K562 (cell line): ENCODE measurements around the gene GGNBP2. TPM values are rescaled to one million over a fixed set of nuclear protein-coding genes. Genes with fewer than 3 reads are reported as not detected.

Experiments used
- BHLHE40 ChIP-seq: IDR thresholded peaks from 2 replicates; pipeline ENCODE4 v1.6.1; 2011; ENCODE audit warnings: low read length, improper control_type of control experiment
- CREBBP ChIP-seq: IDR thresholded peaks from one replicate; pipeline ENCODE4 v1.6.1; 2012; ENCODE audit warnings: low read depth, mild to moderate bottlenecking, control low read depth, inconsistent platforms, low read length
- DDX20 ChIP-seq: fragments of 450-650 bp; IDR thresholded peaks from 2 replicates; pipeline ENCODE4 v1.6.1; 2016; ENCODE audit warnings: missing genetic modification characterization, low read depth, mild to moderate bottlenecking, missing compliant biosample characterization, moderate library complexity
- EZH2 ChIP-seq: IDR thresholded peaks from 2 replicates; pipeline ENCODE4 v1.6.1; 2012; ENCODE audit warnings: low read depth, mild to moderate bottlenecking, inconsistent platforms, low read length, borderline replicate concordance
- GABPB2 ChIP-seq: fragments of 250-450 bp; sonication (Bioruptor Pico); conservative IDR thresholded peaks from 2 replicates; pipeline ENCODE4 v1.5.1; 2021; ENCODE audit warnings: mild to moderate bottlenecking
- HSF4 ChIP-seq: fragments of 250-450 bp; sonication (Bioruptor Pico); IDR thresholded peaks from 2 replicates; pipeline ENCODE4 v2.1.2; 2022; ENCODE audit warnings: mild to moderate bottlenecking, moderate library complexity, borderline replicate concordance
- KAT8 ChIP-seq: fragments of 450-650 bp; IDR thresholded peaks from 2 replicates; pipeline ENCODE4 v1.6.1; 2016; ENCODE audit warnings: low read depth, mild to moderate bottlenecking
- L3MBTL2 ChIP-seq: fragments of 450-650 bp; IDR thresholded peaks from 2 replicates; pipeline ENCODE4 v1.6.1; 2016; ENCODE audit warnings: mild to moderate bottlenecking, moderate library complexity
- MTA2 ChIP-seq: fragments of 450-650 bp; IDR thresholded peaks from 2 replicates; pipeline ENCODE4 v1.6.1; 2016; ENCODE audit warnings: low read depth
- MXD1 ChIP-seq: fragments of 250-450 bp; sonication (Bioruptor Pico); IDR thresholded peaks from 2 replicates; pipeline ENCODE4 v1.8.0; 2021; ENCODE audit warnings: borderline replicate concordance, mild to moderate bottlenecking, moderate library complexity; ENCODE audit not compliant: poor library complexity, severe bottlenecking
- NR1H2 ChIP-seq: sonication (generic); formaldehyde crosslinking; IDR thresholded peaks from 2 replicates; pipeline ENCODE4 v1.4.0; 2020; ENCODE audit warnings: mild to moderate bottlenecking, missing genetic modification reagents
- NR2F6 ChIP-seq: fragments of 450-650 bp; formaldehyde crosslinking; IDR thresholded peaks from 2 replicates; pipeline ENCODE4 v1.4.0; 2020; ENCODE audit warnings: mild to moderate bottlenecking
- NRF1 ChIP-seq, 2 experiments: fragments of 450-650 bp; IDR thresholded peaks in 1 of 2; conservative IDR thresholded peaks in 1 of 2; 2 replicates each; pipeline ENCODE4 v1.6.1; 2014; ENCODE audit warnings: mild to moderate bottlenecking in 2 of 2
- PHTF2 ChIP-seq: fragments of 250-450 bp; sonication (Bioruptor Pico); IDR thresholded peaks from 2 replicates; pipeline ENCODE4 v1.5.0; 2021; ENCODE audit warnings: mild to moderate bottlenecking
- POLR2A ChIP-seq: fragments of 450-650 bp; conservative IDR thresholded peaks from 2 replicates; pipeline ENCODE4 v1.6.1; 2016
- POLR2G ChIP-seq: fragments of 200-400 bp; formaldehyde crosslinking; IDR thresholded peaks from 2 replicates; pipeline ENCODE4 v1.6.1; 2017; ENCODE audit warnings: low read depth, mild to moderate bottlenecking, antibody characterized with exemption, low read length, moderate library complexity
- PYGO2 ChIP-seq: fragments of 450-650 bp; IDR thresholded peaks from 2 replicates; pipeline ENCODE4 v1.6.1; 2016; ENCODE audit warnings: mild to moderate bottlenecking, missing genetic modification characterization, moderate library complexity, missing compliant biosample characterization
- SIRT6 ChIP-seq: IDR thresholded peaks from one replicate; pipeline ENCODE4 v1.6.1; 2012; ENCODE audit warnings: low read depth, mild to moderate bottlenecking, control low read depth, inconsistent platforms, low read length, moderate library complexity
- SRSF7 ChIP-seq: fragments of 200-400 bp; formaldehyde crosslinking; optimal IDR thresholded peaks from 2 replicates; pipeline ENCODE3; 2017; ENCODE audit warnings: mild to moderate bottlenecking, low read depth, low read length
- STAT5B ChIP-seq: fragments of 250-450 bp; sonication (Bioruptor Pico); IDR thresholded peaks from 2 replicates; pipeline ENCODE4 v1.8.0; 2021; ENCODE audit warnings: mild to moderate bottlenecking, inconsistent platforms
- TAF1 ChIP-seq: IDR thresholded peaks from 2 replicates; pipeline ENCODE4 v1.6.1; 2011; ENCODE audit warnings: mild to moderate bottlenecking, low read length, moderate library complexity; ENCODE audit not compliant: insufficient read depth, control insufficient read depth, severe bottlenecking; ENCODE audit errors: extremely low read depth
- TAF9B ChIP-seq: fragments of 450-650 bp; IDR thresholded peaks from 2 replicates; pipeline ENCODE4 v1.6.1; 2018; ENCODE audit warnings: mild to moderate bottlenecking; ENCODE audit not compliant: partially characterized antibody
- ZFP1 ChIP-seq: fragments of 450-650 bp; formaldehyde crosslinking; IDR thresholded peaks from 2 replicates; pipeline ENCODE4 v1.4.0; 2020; ENCODE audit warnings: mild to moderate bottlenecking, mixed read lengths
- polyA plus RNA-seq, 8 experiments: library from polyadenylated mRNA; depleted of rRNA in 4 of 8; stranded (reverse) in 5 of 8; unstranded in 3 of 8; fragments of >200 nt; fragmentation: Nextera tagmentation in 2 of 8; fragmentation: Illumina TruSeq in 1 of 8; extraction: Ambion mirVana in 2 of 8; extraction: Trizol in 1 of 8; gene quantifications; 2 replicates each; pipeline versions ENCODE4 v1.2.1 to v1.2.3, GENCODE V29; 2011 to 2014; ENCODE audit warnings: inconsistent platforms in 1 of 8, missing spikeins in 1 of 8
- total RNA-seq, 7 experiments: library from RNA; depleted of rRNA in 6 of 7; stranded (reverse); fragments of >200 nt in 6 of 7; fragmentation: Illumina TruSeq in 2 of 7; extraction: Trizol in 2 of 7; gene quantifications; 2 replicates each; pipeline versions ENCODE4 v1.2.1 to v1.2.3, GENCODE V29; 2011 to 2021; ENCODE audit warnings: low replicate concordance in 1 of 7
- TF ChIP-seq, protein P1 (sequence below): fragments of 250-450 bp; sonication (Bioruptor Pico); IDR thresholded peaks from 2 replicates; pipeline ENCODE4 v1.5.0; 2022; ENCODE audit warnings: mild to moderate bottlenecking

The GGNBP2 gene
- total and polyA plus RNA-seq, 9 of the 15 experiments (the other 6 are each of a cell fraction or from before 2014, with no cell fraction given), result 35.7 to 96.6 (median 64.1) TPM

GRCh38 chr17:36545465-36546417 lies 1.0 kb downstream of the GGNBP2 start (continued):
- TF ChIP-seq GABPB2 (CRISPR knock-in tag), result no peak
- TF ChIP-seq PHTF2, result no peak
- TF ChIP-seq NR2F6, result no peak
- TF ChIP-seq, protein P1, sequence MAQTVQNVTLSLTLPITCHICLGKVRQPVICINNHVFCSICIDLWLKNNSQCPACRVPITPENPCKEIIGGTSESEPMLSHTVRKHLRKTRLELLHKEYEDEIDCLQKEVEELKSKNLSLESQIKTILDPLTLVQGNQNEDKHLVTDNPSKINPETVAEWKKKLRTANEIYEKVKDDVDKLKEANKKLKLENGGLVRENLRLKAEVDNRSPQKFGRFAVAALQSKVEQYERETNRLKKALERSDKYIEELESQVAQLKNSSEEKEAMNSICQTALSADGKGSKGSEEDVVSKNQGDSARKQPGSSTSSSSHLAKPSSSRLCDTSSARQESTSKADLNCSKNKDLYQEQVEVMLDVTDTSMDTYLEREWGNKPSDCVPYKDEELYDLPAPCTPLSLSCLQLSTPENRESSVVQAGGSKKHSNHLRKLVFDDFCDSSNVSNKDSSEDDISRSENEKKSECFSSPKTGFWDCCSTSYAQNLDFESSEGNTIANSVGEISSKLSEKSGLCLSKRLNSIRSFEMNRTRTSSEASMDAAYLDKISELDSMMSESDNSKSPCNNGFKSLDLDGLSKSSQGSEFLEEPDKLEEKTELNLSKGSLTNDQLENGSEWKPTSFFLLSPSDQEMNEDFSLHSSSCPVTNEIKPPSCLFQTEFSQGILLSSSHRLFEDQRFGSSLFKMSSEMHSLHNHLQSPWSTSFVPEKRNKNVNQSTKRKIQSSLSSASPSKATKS (CRISPR knock-in tag), result no peak
- no peak for TF ChIP-seq SRSF7
- TF ChIP-seq HSF4, result no peak
- TF ChIP-seq SIRT6, result no peak
- peak; percentile 68 for TF ChIP-seq BHLHE40
- TF ChIP-seq EZH2, result no peak
- TF ChIP-seq MTA2, result no peak
- no peak for TF ChIP-seq KAT8
- TF ChIP-seq TAF9B, result peak; percentile 78
- TF ChIP-seq NR1H2 (CRISPR knock-in tag), result no peak
- peak; percentile 78 for TF ChIP-seq POLR2G
- no peak for TF ChIP-seq ZFP1 (CRISPR knock-in tag)
- peak; percentile 79 to 82 for TF ChIP-seq NRF1 (conservative IDR thresholded peaks at IDR 0.05 in 1 of 2, IDR thresholded peaks at IDR 0.05 in 1 of 2)
- no peak for TF ChIP-seq PYGO2 (tag)
- no peak for TF ChIP-seq MXD1 (CRISPR knock-in tag)
- no peak for TF ChIP-seq CREBBP
- 0 out of 2 replicates have a peak, but pooled peaks have one; percentile 10 for TF ChIP-seq POLR2A
- no peak for TF ChIP-seq DDX20 (tag)
- TF ChIP-seq L3MBTL2, result peak; percentile 30; the same call in 1 of the 2 replicates
- TF ChIP-seq STAT5B (CRISPR knock-in tag), result no peak
- TF ChIP-seq TAF1, result peak; percentile 90
